HG03097 (cell line): Measurements from ENCODE around the gene RAPGEFL1.
"Not testable (repeated sequence)": the region's sequence is repeated elsewhere in the genome, so short reads cannot be mapped to it uniquely, and the experiment has no call there.

Experiments
- ATAC-seq: cut with Tn5 transposase; IDR thresholded peaks from one replicate; pipeline ENCODE4 v1.9.1; 2021; ENCODE audit not compliant: unreplicated experiment, low FRiP score

The RAPGEFL1 gene

GRCh38 chr17:40173778-40174135 is 3.5 kb upstream of the RAPGEFL1 start:
- no peak for ATAC-seq

DNA sequence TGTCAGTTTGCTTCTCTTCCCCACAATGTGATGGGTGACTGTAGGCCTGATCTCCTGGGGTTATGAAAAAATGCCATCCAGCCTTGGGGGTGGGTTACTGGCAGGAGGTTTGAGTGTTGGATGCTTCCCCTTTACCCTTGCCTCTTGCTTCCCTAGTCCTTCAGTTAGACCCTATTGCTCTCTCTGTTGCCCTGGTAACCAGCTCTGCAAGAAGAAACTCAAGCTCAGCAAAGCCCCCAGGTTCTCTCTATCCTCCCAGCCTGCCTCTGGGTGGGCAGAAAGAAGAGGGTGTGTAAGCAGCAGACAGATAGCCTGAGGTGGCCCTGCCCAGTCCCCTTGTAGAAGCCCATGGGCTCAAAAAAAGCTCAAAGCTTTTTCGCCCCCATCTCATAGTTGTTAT is 2.8 kb upstream of the RAPGEFL1 start:
- ATAC-seq = no peak

GRCh38 chr17:40175928-40176753 is 1.1 kb upstream of the RAPGEFL1 start:
- no peak for ATAC-seq

DNA sequence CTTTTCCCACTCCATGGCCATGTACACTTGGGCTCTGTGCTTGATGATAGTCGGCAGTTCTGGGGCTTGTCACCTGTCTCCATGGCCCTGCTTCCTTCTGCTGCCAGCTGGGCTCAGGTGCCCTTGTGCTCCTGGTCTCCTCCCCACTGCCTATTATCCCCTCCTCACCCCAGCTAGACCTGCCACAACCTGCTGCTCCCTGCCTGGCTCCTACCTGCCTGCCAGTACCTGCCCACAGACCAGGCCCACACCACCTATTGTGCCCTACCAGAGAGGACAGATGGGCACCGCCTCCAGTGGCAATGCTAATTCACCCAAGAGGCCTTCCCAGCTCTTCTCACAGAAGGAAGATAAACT is 538 bp upstream of the RAPGEFL1 start:
- ATAC-seq = no peak

DNA sequence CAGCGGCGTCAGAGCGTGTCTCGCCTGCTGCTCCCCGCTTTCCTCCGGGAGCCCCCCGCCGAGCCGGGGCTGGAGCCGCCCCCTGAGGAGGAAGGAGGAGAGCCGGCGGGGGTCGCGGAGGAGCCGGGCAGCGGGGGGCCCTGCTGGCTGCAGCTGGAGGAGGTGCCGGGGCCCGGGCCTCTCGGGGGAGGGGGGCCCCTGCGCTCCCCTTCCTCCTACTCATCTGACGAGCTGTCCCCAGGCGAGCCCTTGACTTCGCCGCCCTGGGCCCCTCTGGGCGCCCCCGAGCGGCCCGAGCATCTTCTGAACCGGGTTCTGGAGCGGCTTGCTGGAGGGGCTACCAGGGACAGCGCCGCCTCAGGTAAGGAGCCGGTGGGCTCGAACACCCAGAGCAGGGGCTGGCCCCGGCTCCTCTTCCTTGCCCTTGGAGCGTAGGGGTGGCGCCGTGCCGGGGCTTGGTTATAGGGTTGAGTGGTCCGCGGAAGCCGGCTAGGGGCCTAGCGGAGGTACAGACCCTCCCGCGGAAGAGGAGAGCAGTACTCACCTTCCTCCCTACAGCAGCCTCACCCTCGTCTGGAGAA is 841 bp downstream of the RAPGEFL1 start:
- no peak for ATAC-seq

DNA sequence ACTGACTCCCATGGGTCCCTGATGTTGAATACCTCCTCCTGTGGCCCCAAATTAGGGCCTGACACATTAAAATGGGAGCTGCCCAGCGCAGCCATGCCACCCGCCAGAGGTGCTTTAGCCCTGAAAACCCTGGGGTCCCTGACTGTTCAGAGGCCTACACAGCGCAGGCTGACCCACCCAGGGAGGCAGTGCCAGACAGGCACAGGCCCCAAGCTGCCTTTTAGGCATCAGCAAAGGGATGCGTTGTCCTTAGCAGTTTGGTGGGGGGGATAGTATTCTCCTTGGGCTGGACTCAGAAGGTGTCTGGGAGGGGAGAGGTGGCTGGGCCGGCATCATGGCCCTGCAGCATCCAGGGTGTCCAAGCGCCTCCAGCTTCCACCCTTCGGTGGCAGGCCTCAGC is 1.4 kb downstream of the RAPGEFL1 start:
- no peak for ATAC-seq

- ATAC-seq = no peak
Observed at GRCh38 chr17:40179923-40180659, 2.8 kb downstream of the RAPGEFL1 start.

DNA sequence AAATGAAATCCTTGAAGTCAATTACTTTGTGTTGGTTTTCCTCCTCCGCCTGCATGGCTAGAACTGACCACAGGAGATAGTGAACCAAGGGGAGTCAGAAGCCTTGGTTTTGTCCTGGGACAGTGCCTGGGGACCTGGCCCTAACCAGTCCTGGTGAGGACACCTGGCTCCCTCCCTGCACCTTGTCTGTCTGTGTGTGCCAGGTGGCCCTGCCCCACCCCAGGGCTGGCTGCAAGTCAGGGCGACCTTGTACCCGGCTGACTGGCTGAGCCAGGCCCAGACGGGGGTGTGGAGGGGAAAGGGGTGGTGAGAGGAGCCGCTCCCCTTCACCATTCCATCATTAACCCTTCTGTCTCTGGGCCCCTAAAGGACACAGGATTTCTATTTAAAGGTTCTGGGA is 3.4 kb downstream of the RAPGEFL1 start:
- ATAC-seq = no peak

- no peak for ATAC-seq
Observed at GRCh38 chr17:40181205-40181604, 3.9 kb downstream of the RAPGEFL1 start.

GRCh38 chr17:40182606-40183005 is 5.3 kb downstream of the RAPGEFL1 start:
- ATAC-seq = no peak

DNA sequence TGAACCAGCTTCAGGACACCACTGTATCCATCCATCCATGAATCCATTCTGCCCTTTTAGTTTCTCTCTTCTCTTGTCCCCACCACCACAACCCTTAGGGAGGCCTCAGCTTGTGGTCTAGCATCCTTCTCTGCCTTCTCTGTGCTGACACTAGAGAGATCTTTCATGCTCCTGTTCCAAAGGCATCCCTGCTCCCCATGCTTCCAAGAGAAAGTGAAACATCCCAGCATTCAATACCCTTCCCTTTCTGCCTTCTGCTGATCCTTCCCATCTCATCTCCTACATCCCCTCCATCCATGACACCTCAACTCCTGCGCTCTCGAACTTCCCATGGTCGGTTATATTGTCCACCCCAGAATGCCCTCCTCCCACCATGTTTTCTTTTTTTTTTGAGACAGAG is 10.0 kb downstream of the RAPGEFL1 start:
- no peak for ATAC-seq

GRCh38 chr17:40188694-40189093 is 11.4 kb downstream of the RAPGEFL1 start:
- ATAC-seq = no peak

DNA sequence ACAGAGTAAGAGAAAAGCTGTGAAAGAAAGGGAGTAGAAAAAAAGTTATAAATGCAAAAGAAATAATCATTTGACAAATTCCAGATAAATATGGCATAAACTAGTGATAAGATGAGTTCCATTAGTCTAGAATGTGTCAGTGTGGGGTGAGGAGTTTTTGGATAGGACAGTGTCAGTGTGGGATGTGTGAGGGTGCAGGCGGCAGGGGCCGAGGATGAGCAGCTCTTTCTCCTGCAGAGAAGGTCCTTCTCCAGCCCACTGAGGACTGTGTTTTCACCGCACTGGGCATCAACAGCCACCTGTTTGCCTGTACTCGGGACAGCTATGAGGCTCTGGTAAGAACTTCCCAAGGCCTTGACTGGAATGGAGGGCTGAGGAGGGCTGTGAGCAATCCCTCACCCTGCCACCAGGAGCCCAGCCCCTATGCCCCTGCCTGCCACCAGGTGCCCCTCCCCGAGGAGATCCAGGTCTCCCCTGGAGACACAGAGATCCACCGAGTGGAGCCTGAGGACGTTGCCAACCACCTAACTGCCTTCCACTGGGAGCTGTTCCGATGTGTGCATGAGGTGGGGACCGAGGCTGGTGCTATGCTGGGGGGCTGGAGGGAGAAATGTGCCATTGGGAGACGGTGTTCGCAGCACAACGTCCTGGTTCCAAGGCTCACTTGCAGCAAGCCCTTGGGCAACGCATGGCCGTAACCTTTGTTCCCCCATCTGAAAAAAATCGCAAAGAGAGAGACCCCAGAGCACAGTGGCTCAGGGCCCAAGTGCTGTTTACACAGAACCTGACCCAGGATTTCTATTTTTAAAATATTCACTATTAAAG is 13.1 kb downstream of the RAPGEFL1 start:
- ATAC-seq = no peak

DNA sequence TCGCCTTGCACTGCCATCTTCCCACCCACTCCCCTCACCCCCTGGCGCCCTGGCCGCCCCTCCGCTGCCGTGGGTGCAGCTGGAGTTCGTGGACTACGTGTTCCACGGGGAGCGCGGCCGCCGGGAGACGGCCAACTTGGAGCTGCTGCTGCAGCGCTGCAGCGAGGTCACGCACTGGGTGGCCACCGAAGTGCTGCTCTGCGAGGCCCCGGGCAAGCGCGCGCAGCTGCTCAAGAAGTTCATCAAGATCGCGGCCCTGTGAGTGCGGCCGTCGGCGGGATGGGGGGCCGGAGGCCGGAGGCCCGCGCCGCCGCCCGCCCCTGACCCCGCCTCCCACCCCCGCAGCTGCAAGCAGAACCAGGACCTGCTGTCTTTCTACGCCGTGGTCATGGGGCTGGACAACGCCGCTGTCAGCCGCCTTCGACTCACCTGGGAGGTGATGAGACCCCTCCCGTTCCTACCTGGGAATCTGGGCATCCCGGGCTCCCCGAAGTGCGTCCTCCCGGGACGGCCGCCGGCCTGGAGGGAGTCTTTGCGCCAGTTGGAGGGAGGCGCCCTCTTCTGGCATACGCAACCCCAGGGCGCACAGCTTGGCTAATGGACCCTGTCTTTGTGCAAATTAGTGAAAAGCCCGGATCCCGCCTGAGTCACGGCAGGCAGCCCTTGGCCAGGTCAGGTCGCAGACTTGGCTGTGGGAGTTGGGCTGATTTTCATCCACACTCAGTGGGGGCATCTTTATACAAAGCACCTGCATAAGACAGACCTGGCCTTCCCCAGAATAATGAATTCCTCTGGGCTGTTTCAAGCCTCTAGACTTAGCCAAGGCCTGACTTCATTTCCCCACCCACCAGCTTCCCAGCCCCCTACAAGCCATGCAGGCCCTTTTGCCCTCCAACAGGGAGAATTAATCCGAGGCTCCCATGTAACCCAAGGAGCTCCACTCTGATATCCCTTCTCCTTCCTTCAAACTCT is 14.3 kb downstream of the RAPGEFL1 start:
- no peak for ATAC-seq

- no peak for ATAC-seq
Observed at GRCh38 chr17:40192961-40193360, 15.7 kb downstream of the RAPGEFL1 start.

DNA sequence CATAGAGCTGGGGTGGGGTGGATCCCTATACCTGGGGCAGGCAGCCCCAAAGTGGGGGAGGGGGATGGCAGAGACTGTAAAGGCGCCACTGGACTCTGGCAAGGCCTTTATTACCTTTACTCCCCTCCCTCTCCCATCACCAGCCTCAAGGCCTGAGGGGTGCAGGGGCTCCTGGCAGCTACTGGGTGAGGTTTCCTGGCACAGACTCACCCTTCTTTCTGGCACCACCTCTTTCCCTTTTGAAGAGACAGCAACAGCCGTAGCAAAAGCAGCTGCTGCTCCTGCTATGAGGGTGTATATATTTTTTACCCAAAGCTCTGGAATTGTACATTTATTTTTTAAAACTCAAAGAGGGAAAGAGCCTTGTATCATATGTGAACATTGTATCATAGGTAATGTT is 17.6 kb downstream of the RAPGEFL1 start:
- no peak for ATAC-seq

DNA sequence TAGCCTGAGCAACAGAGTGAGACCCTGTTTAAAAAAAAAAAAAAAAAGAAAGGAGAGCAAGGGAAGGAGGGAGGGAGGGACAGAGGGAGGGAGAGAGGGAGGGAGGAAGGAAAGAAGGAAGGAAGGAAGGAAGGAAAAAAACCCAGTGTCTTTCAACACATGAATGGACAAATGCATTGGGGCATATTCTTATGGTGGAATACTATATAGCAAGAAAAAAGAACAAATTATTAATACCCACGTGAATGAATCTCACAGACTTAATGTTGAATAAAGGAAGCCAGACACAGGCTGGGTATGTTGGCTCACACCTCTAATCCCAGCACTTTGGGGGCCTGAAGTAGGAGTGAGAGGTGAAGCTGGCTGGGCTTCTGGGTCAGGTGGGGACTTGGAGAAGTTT is 20.3 kb downstream of the RAPGEFL1 start:
- ATAC-seq = no peak

DNA sequence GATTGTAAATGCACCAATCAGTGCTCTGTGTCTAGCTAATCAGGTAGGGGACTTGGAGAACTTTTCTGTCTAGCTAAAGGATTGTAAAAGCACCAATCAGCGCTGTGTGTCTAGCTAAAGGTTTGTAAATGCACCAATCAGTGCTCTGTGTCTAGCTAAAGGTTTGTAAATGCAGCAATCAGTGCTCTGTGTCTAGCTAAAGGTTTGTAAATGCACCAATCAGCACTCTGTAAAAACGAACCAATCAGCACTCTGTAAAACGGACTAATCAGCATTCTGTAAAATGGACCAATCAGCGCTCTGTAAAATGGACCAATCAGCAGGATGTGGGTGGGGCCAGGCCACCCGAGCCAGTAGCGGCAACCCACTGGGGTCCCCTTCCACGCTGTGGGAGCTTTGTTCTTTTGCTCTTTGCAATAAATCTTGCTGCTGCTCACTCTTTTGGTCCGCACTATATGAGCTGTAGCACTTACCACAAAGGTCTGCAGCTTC is 20.7 kb downstream of the RAPGEFL1 start:
- not testable (repeated sequence) for ATAC-seq

GRCh38 chr17:40198576-40198975 is 21.3 kb downstream of the RAPGEFL1 start:
- ATAC-seq = no peak

- no peak for ATAC-seq
Observed at GRCh38 chr17:40203131-40203530, 25.9 kb downstream of the RAPGEFL1 start.
